Fibroblast of peridontal ligament (primary cell): ENCODE data around the gene TFCP2L1.
A peak's percentile ranks its signal among the peaks of the same experiment; 100 is the strongest.
"Not testable (repeated sequence)": the region's sequence is repeated elsewhere in the genome, so short reads cannot be mapped to it uniquely, and the experiment has no call there.

Source experiments
- DNase-seq: peaks from one replicate; pipeline ENCODE4 v3.0.0-alpha.2; 2010; ENCODE audit errors: extremely low read depth

The TFCP2L1 gene, protein sequence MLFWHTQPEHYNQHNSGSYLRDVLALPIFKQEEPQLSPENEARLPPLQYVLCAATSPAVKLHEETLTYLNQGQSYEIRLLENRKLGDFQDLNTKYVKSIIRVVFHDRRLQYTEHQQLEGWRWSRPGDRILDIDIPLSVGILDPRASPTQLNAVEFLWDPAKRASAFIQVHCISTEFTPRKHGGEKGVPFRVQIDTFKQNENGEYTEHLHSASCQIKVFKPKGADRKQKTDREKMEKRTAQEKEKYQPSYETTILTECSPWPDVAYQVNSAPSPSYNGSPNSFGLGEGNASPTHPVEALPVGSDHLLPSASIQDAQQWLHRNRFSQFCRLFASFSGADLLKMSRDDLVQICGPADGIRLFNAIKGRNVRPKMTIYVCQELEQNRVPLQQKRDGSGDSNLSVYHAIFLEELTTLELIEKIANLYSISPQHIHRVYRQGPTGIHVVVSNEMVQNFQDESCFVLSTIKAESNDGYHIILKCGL

DNA sequence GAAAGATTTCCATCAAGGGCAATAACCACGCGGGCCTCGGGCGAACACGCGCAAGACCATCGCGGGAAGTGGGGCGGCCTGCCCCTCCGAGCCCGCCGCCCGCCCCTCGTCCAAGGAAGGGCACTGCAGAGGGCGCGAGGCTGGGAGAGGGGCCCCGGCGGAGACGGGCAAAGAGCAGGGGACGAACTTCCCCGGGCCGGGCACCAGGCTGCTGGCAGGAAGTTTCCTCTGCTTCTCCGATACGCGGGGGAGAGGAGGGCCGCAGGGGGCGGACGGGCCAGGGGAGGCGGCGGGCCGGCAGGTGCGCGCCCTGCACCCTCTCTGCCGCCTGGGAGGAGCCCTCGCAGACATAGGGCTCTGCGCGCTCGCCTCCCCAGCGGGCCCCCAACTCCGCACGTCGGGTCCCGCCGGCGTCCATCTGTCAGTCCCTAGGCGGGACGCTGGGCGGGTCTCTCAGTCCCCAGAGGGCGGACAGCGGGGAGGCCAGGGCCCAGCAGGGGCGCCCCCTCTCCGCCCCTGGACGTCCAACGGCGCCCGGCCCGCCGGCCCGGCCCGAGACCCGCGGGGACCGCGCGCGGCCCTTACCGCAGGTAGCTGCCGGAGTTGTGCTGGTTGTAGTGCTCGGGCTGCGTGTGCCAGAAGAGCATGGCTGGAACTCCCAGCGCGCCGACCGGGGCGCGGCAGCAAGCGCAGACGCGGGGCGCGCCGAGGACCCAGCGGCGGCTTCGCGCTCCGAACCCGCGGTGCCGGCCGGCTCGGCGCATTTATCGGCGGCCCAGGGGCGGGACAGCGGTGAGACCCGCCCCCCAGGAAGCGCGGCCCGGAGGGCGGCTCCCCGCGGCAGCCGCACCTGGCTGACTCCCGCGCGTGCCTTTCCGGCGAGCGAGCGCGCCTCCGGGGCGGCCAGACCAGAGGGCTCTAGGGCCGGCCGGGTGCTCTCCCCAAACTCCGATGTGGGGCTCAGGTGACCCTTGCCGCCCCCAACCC, at the start of gene TFCP2L1:
Gene TFCP2L1 (minus strand): TSS at position 740 of the 987 bp plus-strand sequence. CDS start 93 bp downstream, at position 647.
- no peak for DNase-seq

DNA sequence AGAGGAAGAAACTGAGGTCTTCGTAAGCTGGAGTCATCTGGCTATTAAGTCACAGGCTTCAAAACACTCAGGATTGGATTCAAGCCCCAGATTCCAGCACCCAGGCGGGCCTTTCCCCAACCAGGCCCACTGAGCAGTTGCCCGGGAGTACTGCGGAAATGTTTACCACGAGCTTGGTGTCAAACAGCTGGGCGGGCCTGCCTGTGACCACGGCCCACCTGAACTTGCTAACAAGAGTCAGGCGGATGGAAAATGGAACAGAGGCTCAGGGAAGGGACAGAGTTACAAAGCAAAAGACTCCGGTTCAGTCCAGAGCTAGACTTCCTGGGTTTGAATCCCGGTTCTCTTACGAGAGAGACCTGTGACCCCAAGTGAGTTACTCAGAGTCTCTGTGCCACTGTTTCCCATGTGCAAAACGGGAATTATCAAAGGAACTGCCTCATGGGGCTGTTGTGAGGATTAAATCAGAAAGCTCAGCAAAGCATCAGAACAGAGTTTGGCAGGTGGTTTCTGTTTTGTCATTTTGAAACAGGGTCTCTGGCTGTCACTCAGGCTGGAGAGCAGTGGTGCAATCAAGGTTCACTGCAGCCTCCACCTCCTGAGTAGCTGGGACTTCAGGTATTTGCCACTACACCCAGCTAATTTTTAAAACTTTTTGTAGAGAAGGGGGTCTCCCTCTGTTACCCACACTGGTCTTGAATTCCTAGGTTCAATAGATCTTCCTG, 49.0 kb upstream of the TFCP2L1 start:
- no peak for DNase-seq

DNA sequence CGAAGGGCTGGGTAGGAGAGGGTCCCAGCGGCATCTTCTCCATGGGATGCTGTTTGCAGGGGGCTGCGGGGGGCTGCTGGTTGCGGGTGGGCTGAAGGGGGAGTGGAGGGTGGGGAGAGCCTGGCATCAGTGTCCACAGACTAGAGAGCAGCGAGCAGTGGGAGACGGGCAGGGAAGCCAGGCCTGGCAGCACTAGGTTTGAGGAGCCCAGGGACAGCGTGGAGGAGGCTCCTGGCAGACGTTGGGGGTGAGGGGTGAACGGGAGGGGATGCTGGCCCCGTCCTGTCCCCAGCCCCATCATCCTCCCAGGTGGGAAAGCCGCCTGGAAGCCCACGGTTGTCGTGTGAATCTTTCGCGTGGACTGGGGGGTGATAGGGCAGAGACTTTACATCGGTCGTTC, 48.2 kb upstream of the TFCP2L1 start:
- DNase-seq: no peak

DNA sequence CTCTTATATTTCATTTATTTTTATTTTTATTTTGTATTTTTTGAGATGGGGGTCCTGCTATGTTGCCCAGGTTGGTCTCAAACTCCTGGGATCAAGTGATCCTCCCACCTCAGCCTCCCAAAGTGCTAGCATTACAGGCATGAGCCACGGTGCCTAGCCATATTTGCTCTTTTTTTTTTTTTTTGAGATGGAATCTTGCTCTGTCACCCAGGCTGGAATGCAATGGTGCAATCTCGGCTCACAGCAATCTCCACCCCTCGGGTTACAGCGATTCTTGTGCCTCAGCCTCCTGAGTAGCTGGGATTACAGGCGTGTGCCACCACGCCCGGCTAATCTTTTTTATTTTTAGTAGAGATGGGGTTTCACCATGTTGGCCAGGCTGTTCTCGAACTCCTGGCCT, 46.3 kb upstream of the TFCP2L1 start:
- DNase-seq: not testable (repeated sequence)

DNA sequence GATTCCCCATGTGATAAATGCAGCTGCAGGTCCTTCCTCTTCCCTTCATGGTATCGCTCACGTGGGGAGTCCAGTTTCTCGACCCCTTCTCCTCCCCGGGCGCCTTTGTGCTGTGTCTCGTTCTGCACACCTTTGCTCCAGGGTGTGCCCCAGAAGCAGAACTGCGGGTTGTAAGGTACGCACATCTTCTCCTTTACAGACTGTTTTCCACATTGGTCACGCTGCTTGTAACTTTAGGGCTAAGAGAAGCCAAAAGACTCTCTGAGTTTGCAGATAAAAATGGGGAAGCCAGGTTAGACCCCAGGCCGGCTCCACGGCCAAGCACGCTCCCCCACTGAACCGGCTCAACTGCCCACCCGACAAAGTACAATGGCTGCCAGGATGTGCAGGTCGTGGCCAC, 45.9 kb upstream of the TFCP2L1 start:
- no peak for DNase-seq

DNA sequence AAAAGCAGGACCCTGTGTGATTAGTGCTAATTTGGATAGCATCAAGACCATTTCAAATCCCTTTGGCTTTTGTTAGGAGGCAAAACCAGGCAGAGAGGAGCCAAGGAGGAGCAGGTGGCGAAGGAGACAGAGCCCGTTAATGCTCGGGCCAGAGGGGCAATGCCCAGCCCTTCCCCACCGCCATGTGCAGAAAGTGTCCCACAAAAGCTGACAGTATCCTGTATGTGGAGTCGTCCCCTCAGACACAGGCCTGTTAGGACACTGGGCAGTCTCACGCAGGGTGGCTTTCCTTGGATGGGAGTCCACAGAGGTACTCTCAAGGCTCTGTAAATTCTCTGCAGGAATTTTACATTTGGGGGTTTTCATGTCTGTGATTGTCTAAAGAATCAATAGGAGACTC, 44.8 kb upstream of the TFCP2L1 start:
- DNase-seq: no peak

DNA sequence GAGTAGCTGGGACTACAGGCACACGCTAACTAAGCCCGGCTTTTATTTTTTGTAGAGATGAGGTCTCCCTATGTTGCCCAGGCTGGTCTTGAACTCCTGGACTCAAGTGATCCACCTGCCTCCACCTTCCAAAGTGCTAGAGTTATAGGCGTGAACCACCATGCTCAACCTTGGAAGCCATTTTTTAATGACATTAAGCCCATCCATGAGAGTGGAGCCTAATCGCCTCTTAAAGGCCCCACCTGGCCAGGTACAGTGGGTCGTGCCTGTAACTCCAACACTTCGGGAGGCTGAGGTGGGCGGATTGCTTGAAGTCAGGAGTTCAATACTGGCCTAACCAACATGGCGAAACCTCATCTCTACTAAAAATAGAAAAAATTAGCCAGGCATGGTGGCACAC, 41.6 kb upstream of the TFCP2L1 start:
- no peak for DNase-seq

DNA sequence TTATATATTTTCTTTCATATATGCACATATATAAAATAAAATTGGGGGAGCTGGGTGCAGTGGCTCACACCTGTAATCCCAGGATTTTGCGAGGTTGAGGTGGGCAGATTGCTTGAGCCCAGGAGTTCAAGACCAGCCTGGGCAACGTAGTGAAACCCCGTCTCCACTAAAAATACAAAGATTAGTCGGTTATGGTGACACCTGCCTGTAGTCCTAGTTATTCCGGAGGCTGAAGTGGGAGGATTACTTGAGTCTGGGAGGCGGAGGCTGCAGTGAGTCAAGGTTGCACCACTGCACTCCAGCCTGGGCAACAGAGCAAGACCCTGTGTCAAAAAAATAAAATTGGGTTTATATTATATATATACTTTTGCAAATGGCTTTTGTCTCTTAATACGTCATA, 39.6 kb upstream of the TFCP2L1 start:
- no peak for DNase-seq

DNA sequence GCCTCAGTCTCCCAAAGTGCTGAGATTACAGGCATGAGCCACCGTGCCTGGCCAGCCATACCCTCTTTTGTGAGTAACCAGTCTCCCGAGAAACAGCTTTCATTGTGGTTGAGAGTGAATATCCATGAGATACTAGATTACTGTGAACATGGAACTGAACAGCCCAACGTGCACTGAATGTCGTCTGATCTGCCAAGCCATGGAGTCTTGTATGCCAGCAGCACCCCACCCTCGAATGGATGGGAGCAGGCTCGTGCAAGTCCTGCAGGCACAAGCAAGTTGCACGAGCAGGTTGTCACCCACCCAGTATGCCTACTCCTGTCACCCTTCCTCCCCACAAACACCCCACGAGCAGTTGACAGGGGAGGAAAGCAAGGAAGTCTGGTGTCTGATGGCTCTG, 36.5 kb upstream of the TFCP2L1 start:
- DNase-seq: no peak

DNA sequence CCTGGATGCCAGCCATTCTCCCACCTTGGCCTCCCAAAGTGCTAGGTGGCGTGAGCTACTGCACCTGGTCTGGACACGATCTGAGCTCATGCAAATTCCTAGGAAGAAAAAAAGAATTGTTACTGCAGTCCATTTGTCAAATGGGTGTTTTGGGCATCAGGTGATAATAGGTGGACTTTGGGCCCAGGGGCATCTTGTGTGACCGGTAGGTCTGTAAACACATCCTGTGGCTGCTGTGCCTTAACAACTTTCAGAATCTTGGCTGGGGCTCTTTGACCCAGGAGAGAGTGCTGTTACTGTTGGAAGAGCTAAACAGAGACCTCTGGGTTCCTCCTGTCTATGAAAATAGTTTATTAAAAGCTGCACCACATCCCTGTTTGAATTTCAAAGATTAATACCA, 34.9 kb upstream of the TFCP2L1 start:
- DNase-seq: no peak

DNA sequence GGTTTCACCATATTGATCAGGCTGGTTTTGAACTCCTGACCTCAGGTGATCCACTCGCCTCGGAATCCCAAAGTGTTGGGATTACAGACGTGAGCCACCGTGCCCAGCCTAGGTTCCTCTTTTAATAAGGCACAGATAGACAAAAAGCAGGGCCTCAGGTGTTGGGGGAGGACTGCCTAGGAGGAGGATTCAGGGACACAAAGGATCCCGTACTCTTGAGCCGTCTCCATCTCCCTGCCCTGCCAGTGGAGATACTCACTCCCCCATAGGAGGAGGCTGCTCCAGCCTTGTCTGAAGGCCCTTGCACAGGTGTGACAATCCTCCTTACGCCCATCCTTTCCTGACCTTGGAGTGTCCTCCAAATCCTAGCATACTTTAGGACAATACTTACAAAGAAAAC, 32.0 kb upstream of the TFCP2L1 start:
- no peak for DNase-seq

DNA sequence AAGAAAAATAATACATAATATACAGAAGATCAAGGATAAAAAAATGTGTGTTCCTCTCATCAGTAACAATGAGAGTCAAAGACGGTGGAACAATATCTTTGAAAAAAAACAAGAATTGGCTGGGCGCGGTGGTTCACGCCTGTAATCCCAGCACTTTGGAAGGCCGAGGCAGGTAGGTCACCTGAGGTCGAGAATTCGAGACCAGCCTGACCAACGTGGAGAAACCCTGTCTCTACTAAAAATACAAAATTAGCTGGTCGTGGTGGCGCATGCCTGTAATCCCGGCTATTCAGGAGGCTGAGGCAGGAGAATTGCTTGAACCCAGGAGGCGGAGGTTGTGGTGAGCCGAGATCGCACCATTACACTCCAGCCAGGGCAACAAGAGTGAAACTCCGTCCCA, 28.7 kb upstream of the TFCP2L1 start:
- not testable (repeated sequence) for DNase-seq

DNA sequence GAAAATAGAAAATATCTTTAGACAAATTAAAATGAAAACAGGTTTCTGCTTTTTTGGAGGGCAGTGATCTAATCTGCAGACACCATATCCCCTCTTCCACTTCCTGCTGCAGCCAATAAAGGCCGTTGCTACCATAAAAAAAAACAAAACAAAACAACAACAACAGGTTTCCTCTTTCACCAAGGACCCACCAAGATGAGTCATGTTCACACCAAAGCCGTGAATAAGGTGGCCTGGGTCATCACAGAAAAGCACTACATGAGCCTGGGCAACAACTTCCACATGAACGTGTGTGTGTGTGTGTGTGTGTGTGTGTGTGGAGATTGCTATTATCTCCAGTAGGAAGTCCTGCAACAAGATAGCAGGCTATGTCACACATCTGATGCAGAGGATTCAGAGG, 24.8 kb upstream of the TFCP2L1 start:
- DNase-seq: no peak

DNA sequence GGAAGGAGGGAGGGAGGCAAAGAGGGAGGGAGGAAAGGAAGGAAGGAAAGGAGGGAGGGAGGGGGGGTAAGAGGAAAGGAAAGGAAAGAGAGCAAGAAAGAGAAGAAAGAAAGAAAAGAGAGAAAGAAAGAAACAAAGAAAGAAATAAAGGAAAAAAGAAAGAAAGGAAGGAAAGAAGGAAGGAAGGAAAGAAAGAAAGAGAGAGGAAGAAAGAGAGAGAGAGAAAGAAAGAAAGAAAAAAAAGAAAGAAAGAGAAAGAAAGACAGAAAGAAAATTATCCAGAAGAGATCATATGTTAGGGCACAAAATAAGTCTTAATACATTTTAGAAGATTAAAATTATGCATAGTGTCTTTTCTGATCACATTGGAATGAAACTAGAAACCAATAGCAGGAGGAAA, 24.3 kb upstream of the TFCP2L1 start:
- DNase-seq: no peak

DNA sequence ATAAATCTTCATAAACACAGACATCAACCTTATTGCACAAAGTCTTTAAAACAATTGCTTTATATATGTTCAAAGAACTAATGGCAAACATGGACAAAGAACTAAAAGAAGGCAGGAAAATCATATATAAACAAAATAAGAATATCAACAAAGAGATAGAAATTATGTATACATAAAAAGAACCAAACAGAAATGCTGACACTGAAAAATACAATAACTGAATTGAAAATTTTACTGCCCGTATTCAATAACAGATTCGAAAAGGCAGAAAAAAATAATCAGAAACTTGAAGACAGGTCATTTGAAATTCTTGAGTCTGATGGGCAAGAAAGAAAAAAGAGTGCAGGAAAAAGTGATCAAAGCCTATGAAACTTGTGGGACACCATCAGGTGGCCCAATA, 22.0 kb upstream of the TFCP2L1 start:
- no peak for DNase-seq

DNA sequence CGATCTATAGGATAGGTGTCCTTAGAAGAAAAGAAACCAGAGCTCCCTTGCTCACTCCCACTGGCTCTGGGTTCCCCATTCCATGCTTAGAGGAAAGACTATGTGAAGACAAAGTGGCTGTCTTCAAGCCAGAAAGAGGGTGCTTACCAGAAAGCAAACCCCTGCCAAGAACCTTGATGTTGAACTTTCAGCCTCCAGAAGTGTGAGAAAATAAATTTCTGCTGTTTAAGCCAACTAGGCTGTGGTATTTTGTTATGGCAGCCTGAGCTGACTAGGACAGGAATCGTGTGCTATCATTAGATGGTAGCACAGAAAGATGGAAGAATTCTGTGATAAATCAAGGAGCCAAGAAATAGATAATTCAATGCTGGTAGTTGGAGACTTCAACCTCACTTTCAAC, 19.9 kb upstream of the TFCP2L1 start:
- DNase-seq: no peak

DNA sequence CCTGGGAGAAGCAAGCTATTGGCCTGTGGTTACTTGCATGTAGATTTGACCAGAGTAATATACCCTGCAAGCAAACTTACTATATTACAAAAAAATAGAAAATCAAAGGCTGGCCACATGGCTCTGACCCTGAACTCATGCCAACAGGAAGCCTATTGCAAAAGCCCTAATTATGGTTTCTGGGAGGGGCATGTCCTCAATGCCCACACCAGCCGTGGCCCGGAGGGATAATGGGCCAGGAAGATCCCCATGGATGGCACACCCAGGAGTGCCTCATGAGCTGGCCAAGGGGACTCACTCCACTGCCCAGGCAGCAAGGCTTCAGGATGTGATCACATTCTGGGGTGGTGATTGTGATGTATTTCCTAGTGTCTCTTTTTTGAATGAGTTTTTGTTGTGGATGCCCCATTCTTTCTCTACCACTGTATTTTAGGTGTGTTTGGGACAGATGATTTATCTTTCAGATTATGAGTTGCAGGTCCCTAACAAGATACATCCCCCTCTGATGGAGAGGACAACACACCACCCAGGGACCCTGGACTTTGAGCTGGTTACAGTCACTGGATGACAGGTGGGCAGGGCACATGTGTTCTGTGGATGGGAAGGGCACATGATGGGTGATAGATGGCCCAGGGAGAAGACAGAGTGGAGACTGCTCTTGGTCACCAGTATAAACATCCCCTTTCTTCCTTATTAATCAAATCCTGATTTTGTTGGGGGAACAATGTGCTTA, 18.7 kb upstream of the TFCP2L1 start:
- DNase-seq: no peak

DNA sequence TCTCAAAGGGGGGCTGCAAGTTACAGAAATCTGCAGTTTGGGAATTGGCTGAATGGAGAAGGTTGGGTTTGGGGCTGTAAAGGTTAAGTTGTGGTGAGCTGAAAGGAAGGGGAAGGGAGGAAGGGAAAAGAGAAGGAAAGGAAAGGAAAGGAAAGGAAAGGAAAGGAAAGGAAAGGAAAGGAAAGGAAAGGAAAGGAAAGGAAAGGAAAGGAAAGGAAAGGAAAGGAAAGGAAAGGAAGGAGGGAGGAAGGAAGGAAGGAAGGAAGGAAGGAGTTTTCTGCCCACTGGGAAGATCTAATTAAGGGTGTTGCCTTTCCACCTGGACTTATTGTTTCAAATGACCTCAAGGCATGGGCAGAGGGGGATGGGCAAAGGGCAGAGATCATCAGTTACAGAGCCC, 16.2 kb upstream of the TFCP2L1 start:
- not testable (repeated sequence) for DNase-seq

DNA sequence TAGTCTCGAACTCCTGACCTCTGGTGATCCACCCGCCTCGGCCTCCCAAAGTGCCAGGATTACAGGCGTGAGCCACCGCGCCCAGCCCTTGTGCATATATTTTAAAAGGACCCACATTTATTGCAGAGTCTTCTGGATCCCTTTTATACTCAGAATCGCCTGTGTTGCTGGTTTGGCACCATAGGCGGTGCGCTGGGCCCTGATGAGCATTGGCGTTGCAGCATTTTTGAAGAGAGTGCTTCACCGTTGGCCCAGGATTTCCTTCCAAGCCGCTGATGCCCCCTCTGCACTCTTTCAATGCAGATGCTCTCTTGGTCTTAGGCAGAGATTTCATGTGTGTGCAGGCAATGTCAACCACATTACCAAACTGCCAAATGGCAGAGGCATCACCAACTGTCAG, 13.5 kb upstream of the TFCP2L1 start:
- DNase-seq: no peak

DNA sequence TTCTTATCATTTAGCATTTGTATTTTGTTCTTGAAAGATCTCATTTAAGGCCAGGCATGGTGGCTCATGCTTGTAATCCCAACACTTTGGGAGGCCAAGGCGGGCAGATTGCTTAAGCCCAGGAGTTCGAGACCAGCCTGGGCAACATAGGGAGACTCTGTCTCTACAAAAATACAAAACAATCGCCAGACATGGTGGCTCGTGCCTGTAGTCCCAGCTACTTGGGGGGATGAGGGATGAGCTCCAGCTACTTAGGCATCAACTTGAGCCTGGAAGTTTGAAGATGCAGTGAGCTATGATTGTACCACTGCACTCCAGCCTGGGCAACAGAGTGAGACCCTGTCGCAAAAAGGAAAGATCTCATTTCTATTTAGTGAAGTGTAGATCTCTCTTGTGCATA, 12.9 kb upstream of the TFCP2L1 start:
- not testable (repeated sequence) for DNase-seq

DNA sequence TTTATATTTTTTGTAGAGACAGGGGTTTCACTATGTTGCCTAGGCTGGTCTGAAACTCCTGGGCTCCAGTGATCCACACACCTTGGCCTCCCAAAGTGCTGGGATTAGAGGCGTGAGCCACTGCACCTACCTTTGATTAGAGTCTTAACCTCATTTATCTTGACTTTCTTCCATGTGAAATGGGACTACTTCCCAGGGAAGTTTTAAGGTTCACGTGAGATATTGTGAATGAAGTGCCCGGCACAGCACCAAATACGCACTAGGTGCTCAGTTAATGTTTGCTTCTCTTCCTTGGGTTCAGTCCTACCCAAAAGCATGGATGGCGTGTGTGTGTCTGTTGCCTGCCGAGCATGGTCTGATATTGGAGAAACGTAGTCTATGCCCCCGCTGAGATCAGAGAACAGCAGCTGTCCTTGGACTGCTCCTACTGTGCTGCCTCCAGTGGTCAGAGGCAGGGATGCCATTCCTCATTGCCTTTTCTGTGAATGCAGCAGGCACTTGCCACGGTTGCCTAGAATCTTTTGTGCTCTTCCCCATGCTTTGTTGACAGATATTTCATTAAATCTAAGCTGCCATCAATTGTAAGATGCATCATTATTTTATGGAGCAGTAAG, 12.3 kb upstream of the TFCP2L1 start:
- DNase-seq: peak; percentile 6
